Measurements from ENCODE around the gene DNAJC5. TPM values are rescaled to one million over a fixed set of nuclear protein-coding genes. Genes with fewer than 3 reads are reported as not detected.
A peak's percentile ranks its signal among the peaks of the same experiment; 100 is the strongest.

Gene DNAJC5
- total RNA-seq, 4 donors from 2014 or later = 40.6 to 59.7 (median 49.7) TPM

DNA sequence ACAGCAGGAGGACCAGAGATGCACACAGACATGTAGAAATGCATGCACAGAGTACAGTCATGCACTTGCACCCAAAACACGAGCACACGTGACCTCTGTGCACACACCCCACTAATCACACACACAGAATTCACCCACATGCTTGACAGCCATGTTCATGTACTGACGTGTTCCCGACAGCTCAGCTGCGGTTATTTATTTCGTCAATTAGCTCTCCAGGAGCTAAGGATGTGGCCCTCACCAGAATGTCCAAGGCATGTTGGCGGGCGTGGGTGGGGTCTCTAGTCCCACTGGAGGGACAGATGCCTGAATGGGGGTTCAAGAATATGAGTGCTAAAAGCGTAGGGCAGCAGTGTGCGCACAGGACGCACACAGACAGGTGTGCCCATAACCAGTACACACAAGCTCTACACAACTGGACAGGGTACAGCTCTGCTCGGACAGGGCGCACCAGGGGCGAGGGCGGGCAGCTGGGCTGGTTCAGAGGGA is 85.4 kb downstream of the DNAJC5 start:
- 48 to 55% methylated on average over 15 of the region's 15 CpGs for WGBS, 2 donors
- DNase-seq (ENCODE audit: low spot score in 2 of 2) = no peak
- no peak overlapping the region for H3K4me3 ChIP-seq (ENCODE audit: low read depth, poor library complexity, severe bottlenecking)
- no peak for TF ChIP-seq CTCF (IDR thresholded peaks at IDR 0.05)
- TF ChIP-seq POLR2A (IDR thresholded peaks at IDR 0.05) = no peak
- intact Hi-C loops (cut with DNase I; ENCODE audit: low total_unique reads) = no loop called here

DNA sequence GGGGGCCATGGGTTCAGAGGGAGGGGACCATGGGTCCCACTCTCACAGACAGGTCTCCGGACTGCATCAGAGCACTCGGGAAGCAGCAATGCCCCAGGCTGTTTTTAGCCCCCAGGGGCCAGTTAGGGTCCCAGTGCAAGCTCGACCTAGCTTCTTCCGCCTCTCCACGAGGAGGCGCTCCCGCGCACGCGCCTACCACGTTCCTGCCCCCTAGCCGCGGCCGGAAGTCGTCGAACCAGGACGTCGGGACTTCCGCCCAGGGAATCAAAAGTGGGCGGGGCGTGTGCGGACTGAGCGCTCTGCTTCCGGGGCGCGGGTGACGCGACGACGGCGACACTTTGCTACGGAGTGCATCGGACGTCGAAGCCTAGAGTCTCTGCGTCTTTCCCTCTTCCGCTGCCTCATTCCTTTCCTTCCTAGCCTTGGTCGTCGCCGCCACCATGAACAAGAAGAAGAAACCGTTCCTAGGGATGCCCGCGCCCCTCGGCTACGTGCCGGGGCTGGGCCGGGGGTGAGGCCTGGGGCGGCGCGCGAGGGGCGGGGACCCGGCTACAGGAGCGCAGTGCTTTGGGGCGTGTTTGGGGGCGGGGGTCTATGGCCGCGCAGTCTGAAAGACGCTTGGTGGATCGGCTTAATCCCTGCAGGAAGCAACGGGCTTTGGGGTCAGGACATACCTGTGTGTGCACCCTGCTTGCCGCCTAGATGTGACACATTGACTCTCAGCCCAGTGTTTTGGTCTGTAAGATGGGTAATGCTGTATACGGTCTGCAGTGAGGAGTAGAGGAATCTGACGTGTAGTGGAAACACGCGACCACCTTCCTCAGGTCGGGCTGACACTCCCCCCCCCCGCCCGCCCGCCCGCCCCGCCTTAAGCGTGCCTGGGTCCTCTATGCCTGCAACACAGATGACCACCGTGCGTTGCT is 86.1 kb downstream of the DNAJC5 start, which contains the start of gene PRPF6:
Gene PRPF6 (plus strand): TSS at position 327 of the 923 bp plus-strand sequence. CDS start 114 bp downstream, at position 441.
- peak within 1 kb of the TSS; percentile 99 for H3K4me3 ChIP-seq (ENCODE audit: low read depth, poor library complexity, severe bottlenecking)
- TF ChIP-seq POLR2A (IDR thresholded peaks at IDR 0.05) = peak in 1 of 2 donors; percentile 39
- peak in 1 of 3 donors; percentile 60 for TF ChIP-seq CTCF (IDR thresholded peaks at IDR 0.05)
- intact Hi-C loops (cut with DNase I; ENCODE audit: low total_unique reads) = no loop called here
- WGBS, 2 donors = 0 to 1% methylated on average over 69 of the region's 75 CpGs
- DNase-seq (ENCODE audit: low spot score in 2 of 2) = peak; percentile 93 to 98

GRCh38 chr20:63982937-63983336 is 88.0 kb downstream of the DNAJC5 start:
- 81 to 88% methylated on average over 14 of the region's 14 CpGs for WGBS, 2 donors
- intact Hi-C loops (cut with DNase I; ENCODE audit: low total_unique reads) = no loop called here
- DNase-seq (ENCODE audit: low spot score in 2 of 2) = no peak

More at GRCh38 chr20:63982937-63983336, 88.0 kb downstream of the DNAJC5 start:
- H3K4me3 ChIP-seq (ENCODE audit: low read depth, poor library complexity, severe bottlenecking) = no peak overlapping the region
- TF ChIP-seq POLR2A (IDR thresholded peaks at IDR 0.05) (no peak), CTCF (IDR thresholded peaks at IDR 0.05) (no peak)

MicroRNAs encoded within 50 kb of the gene (microRNA counts, 767-probe panel; counts per million panel counts)
- microRNA hsa-miR-1914-5p (0 to 358 counts per million in 2 donors), microRNA hsa-miR-647 (0 to 358 counts per million in 2 donors), microRNA hsa-miR-941 (0 to 358 counts per million in 2 donors)

Small RNAs within 50 kb of the gene (microRNA-seq; reads per million reads assigned to microRNA genes)
- gene MIR1914 (ENCODE audit: borderline number of aligned reads in 1 of 2, borderline replicate concordance in 2 of 2) = 0 to 0.68 reads per million in 2 donors
- 0 reads per million in 2 donors for gene MIR647 (ENCODE audit: borderline number of aligned reads in 1 of 2, borderline replicate concordance in 2 of 2)
- 0 reads per million in 2 donors for gene MIR941-1 (ENCODE audit: borderline number of aligned reads in 1 of 2, borderline replicate concordance in 2 of 2)
- 0 reads per million in 2 donors for gene MIR941-2 (ENCODE audit: borderline number of aligned reads in 1 of 2, borderline replicate concordance in 2 of 2)
- 0 reads per million in 2 donors for gene MIR941-3 (ENCODE audit: borderline number of aligned reads in 1 of 2, borderline replicate concordance in 2 of 2)
- gene MIR941-4 (ENCODE audit: borderline number of aligned reads in 1 of 2, borderline replicate concordance in 2 of 2) = 0 reads per million in 2 donors
- 0 reads per million in 2 donors for gene MIR941-5 (ENCODE audit: borderline number of aligned reads in 1 of 2, borderline replicate concordance in 2 of 2)

Other genes starting within 250 kb of the DNAJC5 start
- 10 to 100 TPM in 3 of 4 donors, 1 to 10 TPM in 1; 9.4 to 23.0 (median 12.0) TPM for gene STMN3, start 241.7 kb upstream of the DNAJC5 start, total RNA-seq
- gene RTEL1, start 236.8 kb upstream of the DNAJC5 start, total RNA-seq = 10 to 100 TPM in 3 of 4 donors, 1 to 10 TPM in 1; 8.5 to 38.3 (median 12.7) TPM
- gene TNFRSF6B, start 198.5 kb upstream of the DNAJC5 start, total RNA-seq = 10 to 100 TPM in 2 of 4 donors, 1 to 10 TPM in 2; 3.0 to 49.5 (median 12.1) TPM
- 10 to 100 TPM; 20.7 to 42.6 (median 34.7) TPM for gene ARFRP1, start 187.2 kb upstream of the DNAJC5 start, total RNA-seq
- gene ZGPAT, start 187.1 kb upstream of the DNAJC5 start, total RNA-seq = 10 to 100 TPM; 34.4 to 44.7 (median 35.9) TPM
- 10 to 100 TPM; 17.8 to 26.3 (median 21.8) TPM for gene LIME1, start 158.5 kb upstream of the DNAJC5 start, total RNA-seq
- gene SLC2A4RG, start 155.3 kb upstream of the DNAJC5 start, total RNA-seq = 100 to 1,000 TPM in 2 of 4 donors, 10 to 100 TPM in 2; 79.9 to 127 (median 96.2) TPM
- gene ZBTB46, start 63.9 kb upstream of the DNAJC5 start, total RNA-seq = 1 to 10 TPM; 1.2 to 6.7 (median 5.7) TPM
- not detected for gene ABHD16B, start 33.6 kb upstream of the DNAJC5 start, total RNA-seq
- gene TPD52L2, start 29.9 kb upstream of the DNAJC5 start, total RNA-seq = 100 to 1,000 TPM in 2 of 4 donors, 10 to 100 TPM in 2; 85.9 to 101 (median 94.7) TPM
- gene UCKL1, start 61.3 kb downstream of the DNAJC5 start, total RNA-seq = 10 to 100 TPM; 28.1 to 44.3 (median 33.6) TPM
- 10 to 100 TPM; 15.3 to 19.8 (median 16.7) TPM for gene ZNF512B, start 74.8 kb downstream of the DNAJC5 start, total RNA-seq
- gene SAMD10, start 84.5 kb downstream of the DNAJC5 start, total RNA-seq = 10 to 100 TPM in 3 of 4 donors, 1 to 10 TPM in 1; 8.1 to 11.3 (median 10.6) TPM
- 10 to 100 TPM; 66.8 to 88.3 (median 79.1) TPM for gene PRPF6, start 86.0 kb downstream of the DNAJC5 start, total RNA-seq
- gene C20orf204, start 141.1 kb downstream of the DNAJC5 start, total RNA-seq = 1 to 10 TPM in 1 of 4 donors, under 1 TPM in 3; 0.39 to 1.8 (median 0.66) TPM
- 1 to 10 TPM; 1.1 to 7.3 (median 4.3) TPM for gene SOX18, start 154.5 kb downstream of the DNAJC5 start, total RNA-seq
- 10 to 100 TPM; 16.5 to 52.3 (median 22.8) TPM for gene TCEA2, start 168.1 kb downstream of the DNAJC5 start, total RNA-seq
- gene RGS19, start 184.4 kb downstream of the DNAJC5 start, total RNA-seq = 10 to 100 TPM; 10.4 to 26.4 (median 16.6) TPM
- under 1 TPM; 0.15 to 0.88 (median 0.28) TPM for gene OPRL1, start 185.0 kb downstream of the DNAJC5 start, total RNA-seq
- under 1 TPM in 1 of 4 donors, not detected in 3; 0.91 TPM for gene LKAAEAR1, start 189.3 kb downstream of the DNAJC5 start, total RNA-seq
- not detected for gene NPBWR2, start 212.4 kb downstream of the DNAJC5 start, total RNA-seq